Gastrocnemius medialis (tissue), 4 donors: ENCODE results near the gene R3HDM1. TPM values are rescaled to one million over a fixed set of nuclear protein-coding genes. Genes with fewer than 3 reads are reported as not detected.

Source experiments
- ATAC-seq, 2 donors: fragments of 150-250 bp; one replicate each; pipeline ENCODE4 v1.9.1; 2016
- DNase-seq, 2 donors: peaks; one replicate each; pipeline ENCODE4 v3.0.0-alpha.2; 2019
- H3K27ac ChIP-seq, 4 donors: fragments of 200-600 bp; sonication (generic); 1 replicate in 1 of 4; 2 replicates in 3 of 4; pipeline ENCODE4 v1.5.1; 2016 to 2018; ENCODE audit warnings: mild to moderate bottlenecking in 2 of 4, moderate library complexity in 1 of 4
- H3K27me3 ChIP-seq, 3 donors: fragments of 200-600 bp; sonication (generic) in 2 of 3; 1 replicate in 1 of 3; 2 replicates in 2 of 3; pipeline versions ENCODE4 v1.5.1 to v1.6.0; 2016 to 2019; ENCODE audit warnings: mild to moderate bottlenecking in 1 of 3, moderate library complexity in 1 of 3
- H3K36me3 ChIP-seq, 2 donors: fragments of 200-600 bp; sonication (generic) in 1 of 2; one replicate each; pipeline ENCODE4 v1.5.1; 2017 to 2018
- H3K4me1 ChIP-seq, 2 donors: fragments of 200-600 bp; sonication (generic) in 1 of 2; one replicate each; pipeline ENCODE4 v1.5.1; 2016 to 2017; ENCODE audit warnings: mild to moderate bottlenecking in 2 of 2
- H3K4me3 ChIP-seq, 4 donors: fragments of 200-600 bp; sonication (generic) in 3 of 4; 1 replicate in 1 of 4; 2 replicates in 3 of 4; pipeline ENCODE4 v1.5.1; 2016 to 2019; ENCODE audit warnings: mild to moderate bottlenecking in 2 of 4
- H3K9me3 ChIP-seq, 3 donors: fragments of 200-600 bp; sonication (generic) in 2 of 3; 1 replicate in 1 of 3; 2 replicates in 2 of 3; pipeline ENCODE4 v1.5.1; 2016 to 2019
- POLR2A ChIP-seq, 2 donors: fragments of 450-650 bp; IDR thresholded peaks; one replicate each; pipeline ENCODE4 v1.6.1; 2017; ENCODE audit warnings: antibody characterized with exemption in 2 of 2, mild to moderate bottlenecking in 2 of 2, moderate library complexity in 2 of 2
- in situ Hi-C, 4 donors: fragments of 200-750 bp; cut with MboI; loops; one replicate each; pipeline versions ENCODE4 v1.15.0 to v1.8.0; 2017; ENCODE audit warnings: low sequenced_read_pairs in 4 of 4
- intact Hi-C: fragments of 100-400 bp; cut with DNase I; formaldehyde crosslinking; loops from one replicate; pipeline ENCODE4 v1.15.1; 2023; ENCODE audit warnings: low total_unique reads
- total RNA-seq, 4 donors: library from RNA; depleted of rRNA; stranded (reverse); fragments of >200 nt; gene quantifications; one replicate each; pipeline versions ENCODE4 v1.1.0 to v1.2.3, GENCODE V29; 2016
- TF ChIP-seq, protein P1 (sequence below), 5 experiments: fragments of 450-650 bp in 3 of 5; fragments of 200-600 bp in 2 of 5; sonication (generic) in 2 of 5; IDR thresholded peaks in 4 of 5; conservative IDR thresholded peaks in 1 of 5; 1 replicate in 4 of 5; 2 replicates in 1 of 5; pipeline ENCODE4 v1.5.1; 2016 to 2019; ENCODE audit warnings: antibody characterized with exemption in 5 of 5, mild to moderate bottlenecking in 3 of 5, moderate library complexity in 3 of 5

The R3HDM1 gene
- total RNA-seq, 4 donors from 2014 or later, result 13.5 to 35.7 (median 19.1) TPM

DNA sequence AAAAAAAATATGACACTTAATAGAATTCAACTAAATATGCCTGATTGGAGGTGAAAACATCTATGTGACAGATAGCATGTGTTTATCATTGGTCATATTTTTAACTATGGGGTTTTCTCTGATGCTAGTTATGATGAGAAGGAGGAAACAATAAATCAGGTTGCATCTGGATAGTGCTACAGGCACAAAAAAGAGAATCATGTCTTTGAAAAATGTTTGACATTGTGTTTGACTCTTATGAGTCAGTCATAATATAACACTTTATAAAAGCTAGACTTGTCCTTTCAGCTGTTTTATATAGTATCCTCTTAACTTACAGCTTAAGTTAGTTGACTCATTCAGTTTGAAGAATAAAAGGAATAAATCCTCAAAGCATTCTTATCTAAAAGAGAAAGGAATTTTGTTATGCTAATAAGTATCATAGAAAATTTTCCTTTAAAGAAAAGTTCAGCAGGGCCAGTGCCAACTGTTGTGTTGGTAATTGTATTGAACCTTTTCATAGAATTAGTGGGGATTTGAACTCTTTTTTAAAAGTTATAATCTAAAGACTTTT is 131.9 kb downstream of the R3HDM1 start:
- Histone ChIP-seq H3K4me1 (peaks cover 0 to 9% of the 10 kb centered on the region in 2 donors), H3K27ac (no peak overlapping the region), H3K4me3 (no peak overlapping the region), H3K27me3 (no peaks in the 10 kb centered on the region), H3K9me3 (no peaks in the 10 kb centered on the region), H3K36me3 (peaks cover 0 to 16% of the 10 kb centered on the region in 2 donors)
- TF ChIP-seq POLR2A (IDR thresholded peaks at IDR 0.05), result no peak
- TF ChIP-seq, protein P1, sequence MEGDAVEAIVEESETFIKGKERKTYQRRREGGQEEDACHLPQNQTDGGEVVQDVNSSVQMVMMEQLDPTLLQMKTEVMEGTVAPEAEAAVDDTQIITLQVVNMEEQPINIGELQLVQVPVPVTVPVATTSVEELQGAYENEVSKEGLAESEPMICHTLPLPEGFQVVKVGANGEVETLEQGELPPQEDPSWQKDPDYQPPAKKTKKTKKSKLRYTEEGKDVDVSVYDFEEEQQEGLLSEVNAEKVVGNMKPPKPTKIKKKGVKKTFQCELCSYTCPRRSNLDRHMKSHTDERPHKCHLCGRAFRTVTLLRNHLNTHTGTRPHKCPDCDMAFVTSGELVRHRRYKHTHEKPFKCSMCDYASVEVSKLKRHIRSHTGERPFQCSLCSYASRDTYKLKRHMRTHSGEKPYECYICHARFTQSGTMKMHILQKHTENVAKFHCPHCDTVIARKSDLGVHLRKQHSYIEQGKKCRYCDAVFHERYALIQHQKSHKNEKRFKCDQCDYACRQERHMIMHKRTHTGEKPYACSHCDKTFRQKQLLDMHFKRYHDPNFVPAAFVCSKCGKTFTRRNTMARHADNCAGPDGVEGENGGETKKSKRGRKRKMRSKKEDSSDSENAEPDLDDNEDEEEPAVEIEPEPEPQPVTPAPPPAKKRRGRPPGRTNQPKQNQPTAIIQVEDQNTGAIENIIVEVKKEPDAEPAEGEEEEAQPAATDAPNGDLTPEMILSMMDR (IDR thresholded peaks at IDR 0.05 in 4 of 5, conservative IDR thresholded peaks at IDR 0.05 in 1 of 5), result no peak
- in situ Hi-C loops, result no loop called here
- intact Hi-C loops, result no loop called here
- no peak for ATAC-seq
- no peak for DNase-seq

DNA sequence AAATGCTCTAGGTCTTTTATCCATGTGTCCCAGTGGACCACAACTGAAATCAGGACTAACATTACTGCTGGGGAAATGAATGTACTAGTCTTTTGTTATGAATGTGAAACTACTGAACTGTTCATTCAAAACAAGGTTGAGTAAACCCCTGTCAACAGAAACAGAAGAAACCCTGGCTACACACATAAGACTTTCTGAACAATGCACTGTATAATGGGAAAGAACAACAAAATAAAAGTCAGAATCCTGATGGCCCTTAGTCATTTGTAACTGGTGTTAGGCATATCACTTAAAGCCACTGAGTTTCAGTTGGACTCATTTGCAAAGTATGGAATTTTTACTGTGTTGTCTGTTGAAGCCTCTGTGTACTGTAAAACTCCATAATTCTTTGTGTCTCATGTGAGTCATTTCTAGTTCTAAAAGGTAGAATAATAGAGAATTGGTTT is 133.4 kb downstream of the R3HDM1 start:
- no peak for TF ChIP-seq POLR2A (IDR thresholded peaks at IDR 0.05)
- TF ChIP-seq, protein P1 (IDR thresholded peaks at IDR 0.05 in 4 of 5, conservative IDR thresholded peaks at IDR 0.05 in 1 of 5), result no peak
- H3K4me3 ChIP-seq, result no peak overlapping the region
- intact Hi-C loops (no loop called here), in situ Hi-C loops (no loop called here)
- DNase-seq (no peak), ATAC-seq (no peak)
- H3K27me3 ChIP-seq, result no peaks in the 10 kb centered on the region
- H3K9me3 ChIP-seq, result no peaks in the 10 kb centered on the region
- peaks cover 0 to 9% of the 10 kb centered on the region in 2 donors for H3K4me1 ChIP-seq
- peaks cover 0 to 16% of the 10 kb centered on the region in 2 donors for H3K36me3 ChIP-seq
- no peak overlapping the region for H3K27ac ChIP-seq

DNA sequence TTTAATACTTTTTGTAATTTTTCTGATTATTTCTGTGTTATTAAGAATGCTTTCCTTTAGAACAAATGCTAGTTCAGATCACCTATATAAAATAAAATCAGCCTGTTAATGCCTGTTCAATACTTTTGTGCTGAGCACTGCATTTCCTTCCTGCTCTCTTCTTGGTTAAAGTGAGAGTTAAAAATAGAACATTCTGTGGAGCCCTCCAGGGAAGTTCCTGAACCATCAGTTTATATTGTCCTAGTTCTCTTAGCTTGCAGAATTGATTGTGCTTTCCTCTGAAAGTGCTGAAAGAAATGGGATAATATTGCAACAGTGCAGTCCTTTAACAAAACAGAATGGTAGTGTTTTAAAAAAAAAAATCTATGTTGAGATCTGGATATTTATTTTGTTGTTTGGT is 135.8 kb downstream of the R3HDM1 start:
- ATAC-seq (no peak), DNase-seq (no peak)
- no peak overlapping the region for H3K4me3 ChIP-seq
- H3K4me1 ChIP-seq, result peaks cover 0 to 9% of the 10 kb centered on the region in 2 donors
- peaks cover 0 to 4% of the 10 kb centered on the region in 2 donors for H3K36me3 ChIP-seq
- no peaks in the 10 kb centered on the region for H3K9me3 ChIP-seq
- intact Hi-C loops, result no loop called here
- H3K27me3 ChIP-seq, result no peaks in the 10 kb centered on the region
- no peak overlapping the region for H3K27ac ChIP-seq
- in situ Hi-C loops, result no loop called here
- TF ChIP-seq, protein P1 (IDR thresholded peaks at IDR 0.05 in 4 of 5, conservative IDR thresholded peaks at IDR 0.05 in 1 of 5), result no peak
- TF ChIP-seq POLR2A (IDR thresholded peaks at IDR 0.05), result no peak

DNA sequence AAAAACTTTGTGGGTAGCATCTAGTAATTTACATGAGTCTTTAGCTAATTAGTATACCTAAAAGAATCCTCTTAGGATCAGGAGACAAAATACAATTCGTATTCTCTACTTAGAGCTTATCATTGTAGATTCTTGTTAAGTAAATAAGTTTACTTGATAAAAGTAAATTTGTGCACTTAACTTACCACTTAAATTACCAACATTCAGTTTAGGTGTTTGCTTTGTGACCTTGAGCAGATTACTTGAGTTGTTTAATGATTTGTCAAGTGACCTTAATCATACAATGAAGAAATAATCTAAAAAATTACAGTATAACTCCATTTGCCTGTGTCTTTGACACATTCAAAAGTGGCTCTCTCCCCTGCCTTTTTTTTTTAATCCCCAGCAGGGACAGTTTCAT is 143.2 kb downstream of the R3HDM1 start:
- H3K4me3 ChIP-seq, result no peak overlapping the region
- H3K27me3 ChIP-seq, result no peaks in the 10 kb centered on the region
- peaks cover 0 to 19% of the 10 kb centered on the region in 2 donors for H3K36me3 ChIP-seq
- ATAC-seq, result no peak
- in situ Hi-C loops (no loop called here), intact Hi-C loops (no loop called here)
- H3K27ac ChIP-seq, result no peak overlapping the region
- H3K9me3 ChIP-seq, result no peaks in the 10 kb centered on the region
- DNase-seq, result no peak
- no peaks in the 10 kb centered on the region for H3K4me1 ChIP-seq
- TF ChIP-seq, protein P1 (IDR thresholded peaks at IDR 0.05 in 4 of 5, conservative IDR thresholded peaks at IDR 0.05 in 1 of 5), result no peak
- no peak for TF ChIP-seq POLR2A (IDR thresholded peaks at IDR 0.05)

DNA sequence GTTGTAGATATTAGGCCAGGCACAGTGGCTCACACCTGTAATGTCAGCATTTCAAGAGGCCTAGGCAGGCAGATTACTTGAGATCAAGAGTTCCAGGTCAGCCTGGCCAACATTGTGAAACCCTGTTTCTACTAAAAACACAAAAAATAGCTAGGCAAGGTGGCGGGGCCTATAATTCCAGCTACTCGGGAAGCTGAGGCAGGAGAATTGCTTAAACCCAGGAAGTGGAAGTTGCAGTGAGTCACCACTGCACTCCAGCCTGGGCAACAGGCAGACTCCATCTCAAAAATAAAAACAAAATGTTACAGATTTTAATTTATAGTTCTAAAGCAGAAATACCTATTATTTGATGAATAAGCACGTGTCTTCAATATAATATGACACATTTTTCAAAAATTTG is 144.7 kb downstream of the R3HDM1 start:
- TF ChIP-seq POLR2A (IDR thresholded peaks at IDR 0.05), result no peak
- TF ChIP-seq, protein P1 (IDR thresholded peaks at IDR 0.05 in 4 of 5, conservative IDR thresholded peaks at IDR 0.05 in 1 of 5), result no peak
- H3K27me3 ChIP-seq, result no peaks in the 10 kb centered on the region
- ATAC-seq (no peak), DNase-seq (no peak)
- H3K27ac ChIP-seq, result no peak overlapping the region
- no peaks in the 10 kb centered on the region for H3K9me3 ChIP-seq
- H3K4me1 ChIP-seq, result no peaks in the 10 kb centered on the region
- H3K4me3 ChIP-seq, result no peak overlapping the region
- peaks cover 0 to 30% of the 10 kb centered on the region in 2 donors for H3K36me3 ChIP-seq
- in situ Hi-C loops, result no loop called here
- intact Hi-C loops, result no loop called here
